GM19351 (cell line): ENCODE results near the gene BIN1.

Experiments used
- ATAC-seq: cut with Tn5 transposase; IDR thresholded peaks from one replicate; pipeline ENCODE4 v1.9.1; 2021; ENCODE audit warnings: mild to moderate bottlenecking, moderate library complexity; ENCODE audit not compliant: unreplicated experiment

The BIN1 gene

DNA sequence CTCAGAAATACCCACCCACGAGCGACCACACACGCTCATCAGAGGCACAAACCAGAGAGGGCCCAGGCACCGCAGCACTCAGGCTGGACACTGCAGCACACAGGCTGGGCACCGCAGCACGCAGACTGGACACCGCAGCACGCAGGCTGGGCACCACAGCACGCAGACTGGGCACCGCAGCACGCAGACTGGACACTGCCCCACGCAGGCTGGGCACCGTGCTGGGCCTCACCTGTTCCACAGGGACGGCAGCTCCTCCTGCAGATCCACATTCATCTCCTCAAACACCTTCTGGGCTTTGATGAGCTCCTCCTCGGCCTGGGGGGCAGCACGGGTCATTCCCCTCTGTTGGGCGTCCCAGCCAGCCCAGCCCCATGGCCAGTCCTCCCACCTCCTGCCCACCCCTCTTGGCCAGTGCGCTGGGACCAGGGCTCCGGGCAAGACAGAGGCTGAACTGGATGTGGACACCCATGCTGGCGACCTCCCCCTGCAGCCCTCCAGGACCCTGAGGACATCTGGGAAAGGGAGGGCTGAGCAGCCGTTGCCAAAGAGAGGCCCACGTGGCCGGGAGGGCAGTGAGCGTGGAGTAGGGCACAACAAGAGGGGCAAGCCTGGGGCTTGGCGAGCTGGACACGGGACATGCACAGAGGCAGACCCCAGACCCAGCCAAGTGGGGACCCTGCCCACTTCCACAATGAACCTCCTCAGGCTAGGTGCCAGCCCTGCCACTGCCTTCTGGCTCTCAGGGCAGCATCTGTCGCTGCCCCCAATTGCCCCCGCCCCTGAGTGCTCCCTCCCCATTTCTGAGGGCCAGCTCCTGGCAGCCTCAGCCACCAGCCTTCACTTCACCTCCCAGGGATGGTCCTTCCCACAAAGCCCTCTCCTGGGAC is 43.0 kb downstream of the BIN1 start:
- ATAC-seq, result no peak

DNA sequence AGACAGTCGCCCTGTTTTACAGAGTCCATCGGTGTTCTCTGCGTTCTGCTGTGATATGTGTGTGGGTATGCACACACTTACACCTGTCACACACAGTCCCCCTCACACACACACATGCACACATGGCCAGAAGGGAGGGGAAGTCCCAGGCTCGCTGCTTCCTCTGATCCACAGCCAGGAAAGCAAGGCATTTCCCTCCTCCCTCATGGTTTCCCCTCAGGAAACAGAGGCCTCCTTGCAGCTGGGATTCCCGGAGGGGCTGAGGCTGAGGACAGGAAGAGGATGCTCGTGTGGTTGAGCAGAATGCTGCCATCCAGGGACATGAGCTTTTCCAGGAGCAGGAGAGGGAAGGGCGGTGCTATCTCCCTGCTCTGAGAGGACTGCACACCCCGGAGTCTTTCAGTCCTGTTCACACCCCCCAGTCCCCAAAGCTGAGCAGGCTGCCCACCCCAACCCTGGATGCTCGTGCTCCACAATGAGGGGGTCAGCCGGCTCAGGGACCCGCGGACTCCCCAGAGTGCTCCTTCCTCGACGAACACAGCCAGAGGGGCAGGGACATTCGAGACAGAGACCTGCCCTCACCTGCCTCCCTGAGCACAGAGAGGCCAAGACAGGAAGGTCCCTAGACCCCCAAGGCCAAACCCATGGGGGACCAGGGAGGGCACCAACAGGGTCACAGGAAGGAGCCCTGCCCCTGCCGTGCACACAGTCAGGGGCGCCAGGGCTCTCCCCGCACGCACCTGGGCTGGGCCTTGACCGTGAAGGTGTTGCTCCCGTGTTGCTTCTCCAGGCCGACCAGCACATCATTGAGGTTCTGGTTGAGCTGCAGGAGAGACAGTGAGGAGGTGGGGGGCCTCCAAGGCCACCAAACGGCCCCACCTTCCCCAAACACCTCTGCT is 45.3 kb downstream of the BIN1 start:
- no peak for ATAC-seq

GRCh38 chr2:127060264-127060945 is 46.5 kb downstream of the BIN1 start:
- ATAC-seq, result no peak

DNA sequence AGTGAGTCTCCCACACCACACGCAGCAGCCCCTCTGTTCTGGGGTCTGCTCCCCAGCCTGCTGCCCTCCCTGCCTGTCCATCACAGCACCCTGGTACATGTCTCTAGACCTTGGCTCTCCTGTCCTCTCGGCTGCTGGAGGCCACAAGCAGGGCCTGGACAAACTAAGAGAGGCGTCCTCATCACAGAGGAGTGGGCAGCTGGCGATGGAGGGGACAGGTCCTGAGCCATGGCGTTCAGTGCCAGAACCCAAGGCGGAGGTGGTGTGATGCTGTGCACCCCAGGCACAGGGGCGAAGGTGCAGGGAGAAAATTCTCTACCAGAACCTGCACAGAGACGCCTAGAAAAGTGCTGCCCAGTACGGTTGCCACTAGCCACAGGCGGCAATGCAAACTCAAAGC is 47.4 kb downstream of the BIN1 start:
- no peak for ATAC-seq

- ATAC-seq, result no peak
Observed at GRCh38 chr2:127058954-127059252, 48.1 kb downstream of the BIN1 start.

DNA sequence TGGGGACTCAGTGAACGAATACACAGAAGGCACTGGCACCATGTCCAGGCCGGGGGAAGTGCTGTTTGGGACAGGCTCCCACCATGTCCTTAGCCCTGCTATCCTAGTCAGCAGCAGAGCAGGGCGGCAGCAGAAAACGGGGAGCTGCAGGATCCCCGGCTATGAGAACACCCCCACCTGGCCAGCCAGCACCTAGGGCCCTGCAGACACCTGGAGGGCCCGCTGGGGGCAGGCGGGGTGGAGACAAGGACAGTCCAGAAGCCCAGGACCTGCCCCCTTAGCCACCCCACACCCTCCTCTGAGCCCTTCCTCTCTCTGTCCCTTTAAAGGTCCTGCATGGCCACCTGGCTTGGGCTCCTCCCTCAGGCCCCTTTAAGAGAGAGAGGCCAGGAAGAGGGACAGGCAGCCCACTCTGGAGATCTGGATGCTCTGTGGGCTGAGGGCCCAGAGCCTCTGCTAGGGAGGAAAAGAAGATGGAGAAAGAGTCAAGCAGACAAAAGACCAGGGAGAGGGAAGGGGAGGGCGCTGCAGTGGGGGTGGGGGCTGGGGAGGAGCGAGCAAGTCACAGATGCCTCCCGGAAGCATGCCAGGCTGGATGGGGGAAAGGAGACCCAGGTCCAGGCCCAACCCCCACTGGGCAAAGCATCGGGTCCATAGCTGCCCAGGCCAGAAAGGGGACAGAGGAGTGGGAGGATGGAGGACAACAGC is 48.6 kb downstream of the BIN1 start:
- ATAC-seq, result no peak

- no peak for ATAC-seq
Observed at GRCh38 chr2:127057371-127058245, 49.3 kb downstream of the BIN1 start.

GRCh38 chr2:127056631-127057370 is 50.2 kb downstream of the BIN1 start:
- no peak for ATAC-seq

- ATAC-seq, result no peak
Observed at GRCh38 chr2:127056086-127056485, 50.9 kb downstream of the BIN1 start.

GRCh38 chr2:127055786-127056076 is 51.2 kb downstream of the BIN1 start:
- no peak for ATAC-seq

- ATAC-seq, result no peak
Observed at GRCh38 chr2:127054996-127055785, 51.8 kb downstream of the BIN1 start.

DNA sequence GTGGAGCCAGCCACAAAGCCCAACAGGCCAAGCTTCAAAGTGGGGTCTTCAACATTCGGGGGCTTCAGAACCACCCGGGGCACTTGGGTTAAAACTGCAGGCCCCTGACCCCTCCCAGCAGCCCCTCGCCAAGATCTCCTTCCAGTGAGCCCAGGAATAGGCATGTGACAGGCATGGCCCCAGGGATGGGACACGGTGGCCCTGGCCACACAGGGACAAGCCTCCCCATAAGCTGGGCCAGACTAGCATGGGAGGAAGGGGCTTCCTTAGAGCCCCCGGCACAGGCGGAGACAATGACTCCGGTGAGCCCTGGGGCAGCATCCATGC is 52.4 kb downstream of the BIN1 start:
- no peak for ATAC-seq

GRCh38 chr2:127053731-127054603 is 53.0 kb downstream of the BIN1 start:
- no peak for ATAC-seq

DNA sequence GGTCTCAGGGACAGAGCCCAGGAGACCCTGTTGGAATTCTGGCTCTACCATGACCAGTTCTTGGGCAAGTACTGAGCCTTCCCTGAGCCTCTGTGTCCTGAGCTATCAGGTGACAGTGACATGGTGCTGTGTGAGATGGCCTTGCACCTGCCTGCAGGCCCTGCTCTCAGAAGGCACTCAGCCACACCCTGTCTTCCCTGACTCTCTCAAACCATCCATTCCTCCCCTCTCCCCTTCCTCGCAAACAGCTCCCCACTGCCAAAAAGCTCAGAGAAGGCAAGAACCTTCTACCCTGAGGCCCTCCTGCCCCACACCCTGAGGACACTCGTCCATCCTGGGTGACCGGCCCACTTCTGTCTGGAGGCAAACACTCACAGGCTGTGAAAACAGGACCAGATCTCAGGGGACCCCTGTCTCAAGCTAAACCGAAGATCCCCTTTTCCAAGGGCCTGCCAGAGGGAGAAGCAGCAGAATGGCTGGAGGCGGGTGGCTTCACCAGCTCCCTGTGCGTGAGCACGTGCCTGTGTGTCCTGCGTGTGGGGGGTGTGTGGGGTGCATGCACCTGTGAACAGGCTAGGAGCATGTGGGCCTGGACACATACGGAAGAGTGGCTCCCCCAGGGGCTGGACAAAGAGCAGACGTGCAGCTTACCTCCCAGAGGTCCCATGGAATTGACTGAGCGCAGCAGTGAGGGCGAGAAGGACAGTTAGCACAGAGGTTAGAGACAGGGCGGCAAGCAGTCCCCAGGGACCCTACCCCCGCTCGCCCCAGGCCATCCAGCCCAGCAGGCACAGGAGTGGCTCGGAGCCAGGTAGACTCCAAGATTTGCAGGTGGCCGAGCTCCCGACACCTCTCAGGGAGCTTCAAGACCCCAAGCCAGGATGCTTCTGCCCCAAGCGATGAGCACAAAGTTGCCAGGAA is 53.9 kb downstream of the BIN1 start:
- no peak for ATAC-seq

GRCh38 chr2:127052057-127052770 is 54.7 kb downstream of the BIN1 start:
- no peak for ATAC-seq
